ENCODE measurements around the gene AGBL4. TPM values are rescaled to one million over a fixed set of nuclear protein-coding genes. Genes with fewer than 3 reads are reported as not detected.

Gene AGBL4
- polyA plus RNA-seq, 3 donors: 0.05 TPM; not detected in 2

- Histone ChIP-seq H3K27me3 (ENCODE audit: control insufficient read depth in 2 of 2, insufficient read depth in 2 of 2, low read length in 2 of 2) (no peaks in the 10 kb centered on the region), H2AFZ (ENCODE audit: insufficient read depth, low read depth, low read length, poor library complexity, severe bottlenecking) (no peak overlapping the region), H3K36me3 (replicated peaks in 1 of 2; ENCODE audit: control insufficient read depth in 1 of 2, insufficient read depth in 2 of 2, low read length in 2 of 2) (no peaks in the 10 kb centered on the region), H3K4me3 (replicated peaks in 1 of 3; ENCODE audit: low read depth in 2 of 3, low read length in 3 of 3) (no peak overlapping the region), H4K20me1 (ENCODE audit: insufficient read depth, low read length) (no peaks in the 10 kb centered on the region), H3K79me2 (ENCODE audit: insufficient read depth, low read length) (no peaks in the 10 kb centered on the region), H3K4me1 (ENCODE audit: control insufficient read depth in 1 of 2, insufficient read depth in 2 of 2, low read length in 2 of 2) (no peaks in the 10 kb centered on the region), H3K27ac (ENCODE audit: low read depth in 1 of 2, low read length in 2 of 2) (no peak overlapping the region), H3K9me3 (replicated peaks in 1 of 2; ENCODE audit: control insufficient read depth in 1 of 2, insufficient read depth in 1 of 2, low read length in 2 of 2) (peaks cover 0 to 3% of the 10 kb centered on the region in 2 donors), H3K9ac (ENCODE audit: insufficient read depth, low read length, poor library complexity, severe bottlenecking) (no peak overlapping the region), H3K4me2 (replicated peaks; ENCODE audit: extremely low read depth, low read length, poor library complexity, severe bottlenecking) (no peak overlapping the region)
- H3K4me3 Mint-ChIP-seq: no peak overlapping the region
- DNase-seq: no peak
- intact Hi-C loops (cut with micrococcal nuclease): no loop called here
- WGBS (ENCODE audit: insufficient coverage): no CpG with 5 or more reads among the region's 2 CpGs
- H3K9me3 Mint-ChIP-seq: peaks cover 4 to 23% (median 9%) of the 10 kb centered on the region in 7 donors
- H3K4me1 Mint-ChIP-seq: no peaks in the 10 kb centered on the region
- no peak for TF ChIP-seq CTCF (IDR thresholded peaks at IDR 0.05)
- no peaks in the 10 kb centered on the region for H3K27me3 Mint-ChIP-seq (ENCODE audit: low read depth in 3 of 3)
- H3K27ac Mint-ChIP-seq: no peak overlapping the region
- H3K36me3 Mint-ChIP-seq: no peaks in the 10 kb centered on the region
Observed at GRCh38 chr1:49346767-49347349, 676.9 kb downstream of the AGBL4 start.

- no peak overlapping the region for H3K4me3 ChIP-seq (replicated peaks in 1 of 3; ENCODE audit: low read depth in 2 of 3, low read length in 3 of 3)
- H3K79me2 ChIP-seq (ENCODE audit: insufficient read depth, low read length): no peaks in the 10 kb centered on the region
- no peak for TF ChIP-seq CTCF (IDR thresholded peaks at IDR 0.05)
- no peaks in the 10 kb centered on the region for H3K4me1 ChIP-seq (ENCODE audit: control insufficient read depth in 1 of 2, insufficient read depth in 2 of 2, low read length in 2 of 2)
- H3K9me3 ChIP-seq (replicated peaks in 1 of 2; ENCODE audit: control insufficient read depth in 1 of 2, insufficient read depth in 1 of 2, low read length in 2 of 2): no peaks in the 10 kb centered on the region
- Mint-ChIP-seq H3K27ac (no peak overlapping the region), H3K36me3 (no peaks in the 10 kb centered on the region), H3K9me3 (peaks cover 0 to 10% (median 3%) of the 10 kb centered on the region in 7 donors), H3K4me3 (no peak overlapping the region), H3K4me1 (no peaks in the 10 kb centered on the region), H3K27me3 (ENCODE audit: low read depth in 3 of 3) (no peaks in the 10 kb centered on the region)
- WGBS (ENCODE audit: insufficient coverage): no CpG with 5 or more reads among the region's 2 CpGs
- no peak overlapping the region for H3K4me2 ChIP-seq (replicated peaks; ENCODE audit: extremely low read depth, low read length, poor library complexity, severe bottlenecking)
- H4K20me1 ChIP-seq (ENCODE audit: insufficient read depth, low read length): no peaks in the 10 kb centered on the region
- no peak overlapping the region for H2AFZ ChIP-seq (ENCODE audit: insufficient read depth, low read depth, low read length, poor library complexity, severe bottlenecking)
- no peak for DNase-seq
- no peak overlapping the region for H3K27ac ChIP-seq (ENCODE audit: low read depth in 1 of 2, low read length in 2 of 2)
- intact Hi-C loops (cut with micrococcal nuclease): no loop called here
- H3K36me3 ChIP-seq (replicated peaks in 1 of 2; ENCODE audit: control insufficient read depth in 1 of 2, insufficient read depth in 2 of 2, low read length in 2 of 2): no peaks in the 10 kb centered on the region
- no peak overlapping the region for H3K9ac ChIP-seq (ENCODE audit: insufficient read depth, low read length, poor library complexity, severe bottlenecking)
- H3K27me3 ChIP-seq (ENCODE audit: control insufficient read depth in 2 of 2, insufficient read depth in 2 of 2, low read length in 2 of 2): no peaks in the 10 kb centered on the region
Observed at GRCh38 chr1:49340576-49340975, 683.2 kb downstream of the AGBL4 start.
